NOMO-1 treated with dmso at 0.1 percent for 144 hours (cell line): ENCODE measurements around the gene PTCD2.
A peak's percentile ranks its signal among the peaks of the same experiment; 100 is the strongest.
"Not testable (repeated sequence)": the region's sequence is repeated elsewhere in the genome, so short reads cannot be mapped to it uniquely, and the experiment has no call there.

Experiments used
- DNase-seq: peaks from one replicate; lab custom pipeline; 2025; ENCODE audit not compliant: unreplicated experiment; lab: John Stamatoyannopoulos, UW

PTCD2 gene

GRCh38 chr5:72295539-72295938 lies 24.6 kb upstream of the PTCD2 start:
- no peak for DNase-seq

GRCh38 chr5:72296256-72296655 lies 23.9 kb upstream of the PTCD2 start:
- no peak for DNase-seq

- not testable (repeated sequence) for DNase-seq
Observed at GRCh38 chr5:72298136-72298535, 22.0 kb upstream of the PTCD2 start.

- DNase-seq, result no peak
Observed at GRCh38 chr5:72298711-72299110, 21.5 kb upstream of the PTCD2 start.

- no peak for DNase-seq
Observed at GRCh38 chr5:72300590-72301339, 19.4 kb upstream of the PTCD2 start.

GRCh38 chr5:72301557-72301956 lies 18.6 kb upstream of the PTCD2 start:
- no peak for DNase-seq

GRCh38 chr5:72302171-72302570 lies 18.0 kb upstream of the PTCD2 start:
- DNase-seq, result no peak

GRCh38 chr5:72305194-72306142 lies 14.7 kb upstream of the PTCD2 start:
- DNase-seq, result no peak

- no peak for DNase-seq
Observed at GRCh38 chr5:72307573-72307967, 12.6 kb upstream of the PTCD2 start.

- DNase-seq, result peak; percentile 97
Observed at GRCh38 chr5:72307968-72308852, 12.0 kb upstream of the PTCD2 start.

- DNase-seq, result no peak
Observed at GRCh38 chr5:72308853-72309191, 11.4 kb upstream of the PTCD2 start.

GRCh38 chr5:72313141-72313540 lies 7.0 kb upstream of the PTCD2 start:
- DNase-seq, result no peak

GRCh38 chr5:72314571-72315172 lies 5.5 kb upstream of the PTCD2 start:
- no peak for DNase-seq

GRCh38 chr5:72319435-72319975 lies 668 bp upstream of the PTCD2 start:
- DNase-seq, result not testable (repeated sequence)

- DNase-seq, result no peak
Observed at GRCh38 chr5:72324189-72324825, 4.1 kb downstream of the PTCD2 start.

GRCh38 chr5:72325566-72326305 lies 5.6 kb downstream of the PTCD2 start:
- DNase-seq, result no peak

GRCh38 chr5:72326306-72326649 lies 6.1 kb downstream of the PTCD2 start:
- no peak for DNase-seq

- no peak for DNase-seq
Observed at GRCh38 chr5:72328172-72328571, 8.0 kb downstream of the PTCD2 start.

- DNase-seq, result no peak
Observed at GRCh38 chr5:72330712-72331111, 10.5 kb downstream of the PTCD2 start.
